ENCODE data around the gene SEMA4B.

DNA sequence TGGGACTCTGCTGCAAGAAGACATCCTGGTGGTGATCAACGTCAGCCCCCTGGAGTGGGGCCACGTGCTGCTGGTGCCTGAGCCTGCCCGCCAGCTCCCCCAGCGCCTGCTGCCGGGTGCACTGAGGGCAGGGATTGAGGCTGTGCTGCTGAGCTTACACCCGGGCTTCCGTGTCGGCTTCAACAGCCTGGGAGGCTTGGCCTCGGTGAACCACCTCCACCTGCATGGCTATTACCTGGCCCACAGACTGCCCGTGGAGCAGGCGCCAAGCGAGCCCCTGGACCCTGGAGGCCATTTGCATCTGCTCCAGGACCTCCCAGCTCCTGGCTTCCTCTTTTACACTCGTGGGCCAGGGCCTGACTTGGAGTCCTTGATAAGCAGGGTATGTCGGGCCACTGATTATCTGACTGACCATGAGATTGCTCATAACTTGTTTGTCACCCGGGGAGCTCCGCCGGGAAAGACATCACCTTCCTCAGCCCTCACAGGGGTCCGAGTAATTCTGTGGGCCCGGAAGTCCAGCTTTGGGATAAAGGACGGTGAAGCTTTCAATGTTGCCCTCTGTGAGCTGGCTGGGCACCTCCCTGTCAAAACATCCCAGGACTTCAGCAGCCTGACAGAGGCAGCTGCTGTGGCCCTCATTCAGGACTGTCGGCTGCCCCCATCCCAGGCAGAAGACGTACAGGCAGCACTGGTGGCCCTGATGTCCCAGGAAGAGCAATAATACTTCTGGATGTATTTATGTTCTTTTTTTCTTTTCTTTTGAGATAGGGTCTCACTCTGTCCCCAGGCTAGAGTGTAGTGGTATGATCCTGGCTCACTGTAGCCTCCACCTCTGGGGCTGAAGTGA is 40.4 kb downstream of the SEMA4B start:
- TF ChIP-seq POLR2AphosphoS5 (IDR thresholded peaks at IDR 0.05; ENCODE audit: low read depth): no peak
- TF ChIP-seq, protein P1, sequence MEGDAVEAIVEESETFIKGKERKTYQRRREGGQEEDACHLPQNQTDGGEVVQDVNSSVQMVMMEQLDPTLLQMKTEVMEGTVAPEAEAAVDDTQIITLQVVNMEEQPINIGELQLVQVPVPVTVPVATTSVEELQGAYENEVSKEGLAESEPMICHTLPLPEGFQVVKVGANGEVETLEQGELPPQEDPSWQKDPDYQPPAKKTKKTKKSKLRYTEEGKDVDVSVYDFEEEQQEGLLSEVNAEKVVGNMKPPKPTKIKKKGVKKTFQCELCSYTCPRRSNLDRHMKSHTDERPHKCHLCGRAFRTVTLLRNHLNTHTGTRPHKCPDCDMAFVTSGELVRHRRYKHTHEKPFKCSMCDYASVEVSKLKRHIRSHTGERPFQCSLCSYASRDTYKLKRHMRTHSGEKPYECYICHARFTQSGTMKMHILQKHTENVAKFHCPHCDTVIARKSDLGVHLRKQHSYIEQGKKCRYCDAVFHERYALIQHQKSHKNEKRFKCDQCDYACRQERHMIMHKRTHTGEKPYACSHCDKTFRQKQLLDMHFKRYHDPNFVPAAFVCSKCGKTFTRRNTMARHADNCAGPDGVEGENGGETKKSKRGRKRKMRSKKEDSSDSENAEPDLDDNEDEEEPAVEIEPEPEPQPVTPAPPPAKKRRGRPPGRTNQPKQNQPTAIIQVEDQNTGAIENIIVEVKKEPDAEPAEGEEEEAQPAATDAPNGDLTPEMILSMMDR (IDR thresholded peaks at IDR 0.05; ENCODE audit: insufficient read depth, low read length): no peak
- TF ChIP-seq GABPA (IDR thresholded peaks at IDR 0.05; ENCODE audit: low read depth): no peak
- TF ChIP-seq, protein P2, sequence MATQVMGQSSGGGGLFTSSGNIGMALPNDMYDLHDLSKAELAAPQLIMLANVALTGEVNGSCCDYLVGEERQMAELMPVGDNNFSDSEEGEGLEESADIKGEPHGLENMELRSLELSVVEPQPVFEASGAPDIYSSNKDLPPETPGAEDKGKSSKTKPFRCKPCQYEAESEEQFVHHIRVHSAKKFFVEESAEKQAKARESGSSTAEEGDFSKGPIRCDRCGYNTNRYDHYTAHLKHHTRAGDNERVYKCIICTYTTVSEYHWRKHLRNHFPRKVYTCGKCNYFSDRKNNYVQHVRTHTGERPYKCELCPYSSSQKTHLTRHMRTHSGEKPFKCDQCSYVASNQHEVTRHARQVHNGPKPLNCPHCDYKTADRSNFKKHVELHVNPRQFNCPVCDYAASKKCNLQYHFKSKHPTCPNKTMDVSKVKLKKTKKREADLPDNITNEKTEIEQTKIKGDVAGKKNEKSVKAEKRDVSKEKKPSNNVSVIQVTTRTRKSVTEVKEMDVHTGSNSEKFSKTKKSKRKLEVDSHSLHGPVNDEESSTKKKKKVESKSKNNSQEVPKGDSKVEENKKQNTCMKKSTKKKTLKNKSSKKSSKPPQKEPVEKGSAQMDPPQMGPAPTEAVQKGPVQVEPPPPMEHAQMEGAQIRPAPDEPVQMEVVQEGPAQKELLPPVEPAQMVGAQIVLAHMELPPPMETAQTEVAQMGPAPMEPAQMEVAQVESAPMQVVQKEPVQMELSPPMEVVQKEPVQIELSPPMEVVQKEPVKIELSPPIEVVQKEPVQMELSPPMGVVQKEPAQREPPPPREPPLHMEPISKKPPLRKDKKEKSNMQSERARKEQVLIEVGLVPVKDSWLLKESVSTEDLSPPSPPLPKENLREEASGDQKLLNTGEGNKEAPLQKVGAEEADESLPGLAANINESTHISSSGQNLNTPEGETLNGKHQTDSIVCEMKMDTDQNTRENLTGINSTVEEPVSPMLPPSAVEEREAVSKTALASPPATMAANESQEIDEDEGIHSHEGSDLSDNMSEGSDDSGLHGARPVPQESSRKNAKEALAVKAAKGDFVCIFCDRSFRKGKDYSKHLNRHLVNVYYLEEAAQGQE (IDR thresholded peaks at IDR 0.05; ENCODE audit: insufficient replicate concordance, low read depth): no peak

Data from HL-60 (cell line).